ENCODE data around the gene GPNMB.
"Not testable (repeated sequence)": the region's sequence is repeated elsewhere in the genome, so short reads cannot be mapped to it uniquely, and the experiment has no call there.

The GPNMB gene

GRCh38 chr7:23246555-23246954 lies at the start of gene GPNMB:
TSS of gene GPNMB (plus strand) at chr7:23246775. CDS start at chr7:23246858, 83 bp downstream.
- no peak for DNase-seq (ENCODE audit: low read depth in 2 of 2)

- DNase-seq (ENCODE audit: low read depth in 2 of 2): not testable (repeated sequence)
Observed at GRCh38 chr7:23197745-23198144, 48.8 kb upstream of the GPNMB start.

- DNase-seq (ENCODE audit: low read depth in 2 of 2): no peak
Observed at GRCh38 chr7:23200331-23200730, 46.2 kb upstream of the GPNMB start.

GRCh38 chr7:23204241-23204640 lies 42.3 kb upstream of the GPNMB start:
- DNase-seq (ENCODE audit: low read depth in 2 of 2): no peak

GRCh38 chr7:23205577-23205908 lies 41.0 kb upstream of the GPNMB start:
- no peak for DNase-seq (ENCODE audit: low read depth in 2 of 2)

GRCh38 chr7:23205909-23206767 lies 40.4 kb upstream of the GPNMB start:
- no peak for DNase-seq (ENCODE audit: low read depth in 2 of 2)

GRCh38 chr7:23207021-23207420 lies 39.6 kb upstream of the GPNMB start:
- no peak for DNase-seq (ENCODE audit: low read depth in 2 of 2)

- DNase-seq (ENCODE audit: low read depth in 2 of 2): no peak
Observed at GRCh38 chr7:23207884-23208283, 38.7 kb upstream of the GPNMB start.

GRCh38 chr7:23208316-23208715 lies 38.3 kb upstream of the GPNMB start:
- DNase-seq (ENCODE audit: low read depth in 2 of 2): no peak

GRCh38 chr7:23210506-23210905 lies 36.1 kb upstream of the GPNMB start:
- DNase-seq (ENCODE audit: low read depth in 2 of 2): no peak

GRCh38 chr7:23211589-23211988 lies 35.0 kb upstream of the GPNMB start:
- DNase-seq (ENCODE audit: low read depth in 2 of 2): no peak

GRCh38 chr7:23212395-23212794 lies 34.2 kb upstream of the GPNMB start:
- DNase-seq (ENCODE audit: low read depth in 2 of 2): no peak

GRCh38 chr7:23212841-23213240 lies 33.7 kb upstream of the GPNMB start:
- DNase-seq (ENCODE audit: low read depth in 2 of 2): no peak

- no peak for DNase-seq (ENCODE audit: low read depth in 2 of 2)
Observed at GRCh38 chr7:23213755-23214154, 32.8 kb upstream of the GPNMB start.

GRCh38 chr7:23214423-23214822 lies 32.2 kb upstream of the GPNMB start:
- no peak for DNase-seq (ENCODE audit: low read depth in 2 of 2)

- DNase-seq (ENCODE audit: low read depth in 2 of 2): no peak
Observed at GRCh38 chr7:23214938-23215337, 31.6 kb upstream of the GPNMB start.

- no peak for DNase-seq (ENCODE audit: low read depth in 2 of 2)
Observed at GRCh38 chr7:23216021-23216420, 30.6 kb upstream of the GPNMB start.

- DNase-seq (ENCODE audit: low read depth in 2 of 2): no peak
Observed at GRCh38 chr7:23218196-23218595, 28.4 kb upstream of the GPNMB start.

- DNase-seq (ENCODE audit: low read depth in 2 of 2): no peak
Observed at GRCh38 chr7:23220690-23221305, 25.8 kb upstream of the GPNMB start.

GRCh38 chr7:23222439-23223030 lies 24.0 kb upstream of the GPNMB start:
- no peak for DNase-seq (ENCODE audit: low read depth in 2 of 2)

- DNase-seq (ENCODE audit: low read depth in 2 of 2): not testable (repeated sequence)
Observed at GRCh38 chr7:23224364-23224763, 22.2 kb upstream of the GPNMB start.

- DNase-seq (ENCODE audit: low read depth in 2 of 2): no peak
Observed at GRCh38 chr7:23226844-23227450, 19.6 kb upstream of the GPNMB start.

GRCh38 chr7:23228412-23228811 lies 18.2 kb upstream of the GPNMB start:
- DNase-seq (ENCODE audit: low read depth in 2 of 2): no peak

Data from activated CD8-positive, alpha-beta memory T cell treated with anti-CD3 and anti-CD28 coated beads for 4 hours (primary cell).